H9 (cell line): ENCODE results near the gene AMOTL1. TPM values are rescaled to one million over a fixed set of nuclear protein-coding genes. Genes with fewer than 3 reads are reported as not detected.

ENCODE experiments used
- DNase-seq: peaks from one replicate; pipeline ENCODE4 v3.0.0-alpha.2; 2017
- H2AFZ ChIP-seq: one replicate; pipeline ENCODE4 v1.6.1; 2013; ENCODE audit warnings: mild to moderate bottlenecking, low read length, control low read depth, moderate library complexity
- H2AK5ac ChIP-seq: 2 replicates; pipeline ENCODE4 v1.6.1; 2013; ENCODE audit warnings: low read length, control low read depth, mixed read lengths; ENCODE audit not compliant: insufficient read length
- H2BK120ac ChIP-seq: one replicate; pipeline ENCODE4 v1.6.1; 2013; ENCODE audit warnings: low read depth, mild to moderate bottlenecking, low read length, control low read depth, inconsistent platforms; ENCODE audit not compliant: poor library complexity, severe bottlenecking
- H2BK12ac ChIP-seq: 2 replicates; pipeline ENCODE4 v1.6.1; 2013; ENCODE audit warnings: low read length, control low read depth, mixed read lengths, low read depth; ENCODE audit not compliant: insufficient read length
- H2BK15ac ChIP-seq: 2 replicates; pipeline ENCODE4 v1.6.1; 2013; ENCODE audit warnings: low read depth, low read length, control low read depth
- H2BK20ac ChIP-seq: one replicate; pipeline ENCODE4 v1.6.1; 2013; ENCODE audit warnings: low read depth, mild to moderate bottlenecking, low read length, control low read depth, inconsistent platforms; ENCODE audit not compliant: poor library complexity, severe bottlenecking
- H2BK5ac ChIP-seq: 2 replicates; pipeline ENCODE4 v1.6.1; 2013; ENCODE audit warnings: low read length, control low read depth, mixed read lengths; ENCODE audit not compliant: insufficient read length
- H3K14ac ChIP-seq: 2 replicates; pipeline ENCODE4 v1.6.1; 2013; ENCODE audit warnings: low read length, control low read depth; ENCODE audit not compliant: insufficient read depth
- H3K18ac ChIP-seq: 2 replicates; pipeline ENCODE4 v1.6.1; 2013; ENCODE audit warnings: low read depth, mild to moderate bottlenecking, mixed read lengths, low read length, control low read depth; ENCODE audit not compliant: insufficient read length
- H3K23ac ChIP-seq: 2 replicates; pipeline ENCODE4 v1.6.1; 2013; ENCODE audit warnings: low read length, control low read depth, mixed read lengths, low read depth; ENCODE audit not compliant: insufficient read length
- H3K23me2 ChIP-seq: 2 replicates; pipeline ENCODE4 v1.6.1; 2013; ENCODE audit warnings: low read depth, mild to moderate bottlenecking, mixed read lengths, low read length, control low read depth; ENCODE audit not compliant: insufficient read length, poor library complexity, severe bottlenecking
- H3K27ac ChIP-seq: 2 replicates; pipeline ENCODE4 v1.5.1; 2013; ENCODE audit warnings: low read length, control low read depth, mixed read lengths, low read depth; ENCODE audit not compliant: insufficient read length
- H3K27me3 ChIP-seq: 2 replicates; pipeline ENCODE4 v1.6.1; 2013; ENCODE audit warnings: low read length, control low read depth, inconsistent platforms; ENCODE audit not compliant: insufficient read depth
- H3K4ac ChIP-seq: 2 replicates; pipeline ENCODE4 v1.6.1; 2013; ENCODE audit warnings: low read depth, mild to moderate bottlenecking, control low read depth, inconsistent platforms, low read length, moderate library complexity
- H3K4me1 ChIP-seq: 2 replicates; pipeline ENCODE4 v1.6.1; 2013; ENCODE audit warnings: low read length, control low read depth, inconsistent platforms; ENCODE audit not compliant: insufficient read depth
- H3K4me2 ChIP-seq: 2 replicates; pipeline ENCODE4 v1.6.1; 2013; ENCODE audit warnings: low read length, control low read depth, mixed read lengths; ENCODE audit not compliant: insufficient read length, insufficient read depth
- H3K56ac ChIP-seq: 2 replicates; pipeline ENCODE4 v1.6.1; 2013; ENCODE audit warnings: low read depth, mild to moderate bottlenecking, mixed read lengths, low read length, control low read depth; ENCODE audit not compliant: insufficient read length
- H3K79me1 ChIP-seq: 2 replicates; pipeline ENCODE4 v1.6.1; 2013; ENCODE audit warnings: low read depth, mild to moderate bottlenecking, moderate library complexity, low read length, control low read depth, inconsistent platforms; ENCODE audit not compliant: insufficient read depth, poor library complexity, severe bottlenecking
- H3K79me2 ChIP-seq: 2 replicates; pipeline ENCODE4 v1.6.1; 2013; ENCODE audit warnings: low read length, control low read depth, inconsistent platforms; ENCODE audit not compliant: insufficient read depth
- H3K9ac ChIP-seq: 2 replicates; pipeline ENCODE4 v1.6.1; 2013; ENCODE audit warnings: low read length, control low read depth, mixed read lengths; ENCODE audit not compliant: insufficient read length; ENCODE audit errors: extremely low read depth
- H3K9me3 ChIP-seq: one replicate; pipeline ENCODE4 v1.6.1; 2013; ENCODE audit warnings: low read depth, low read length, inconsistent platforms; ENCODE audit not compliant: control insufficient read depth
- H3T11ph ChIP-seq: one replicate; pipeline ENCODE4 v1.6.1; 2013; ENCODE audit warnings: mild to moderate bottlenecking, low read length, control low read depth, inconsistent platforms
- H4K20me1 ChIP-seq: one replicate; pipeline ENCODE4 v1.6.1; 2013; ENCODE audit not compliant: control insufficient read depth, insufficient read length, insufficient read depth
- H4K5ac ChIP-seq: 2 replicates; pipeline ENCODE4 v1.6.1; 2013; ENCODE audit warnings: low read depth, mild to moderate bottlenecking, mixed read lengths, low read length, control low read depth; ENCODE audit not compliant: insufficient read length
- H4K8ac ChIP-seq: replicated peaks from 2 replicates; pipeline ENCODE4 v1.6.1; 2013; ENCODE audit warnings: low read length, control low read depth, mixed read lengths, low read depth; ENCODE audit not compliant: insufficient read length
- H4K91ac ChIP-seq: 2 replicates; pipeline ENCODE4 v1.6.1; 2013; ENCODE audit warnings: low read depth, mild to moderate bottlenecking, moderate library complexity, mixed read lengths, low read length, control low read depth; ENCODE audit not compliant: insufficient read length
- H3K27ac Mint-ChIP-seq, 3 experiments: 2 replicates in 2 of 3; 3 replicates in 1 of 3; pipeline ENCODE4 v1.8.0; 2020 to 2021; ENCODE audit warnings: mixed read lengths in 3 of 3, mild to moderate bottlenecking in 1 of 3, moderate library complexity in 1 of 3
- H3K27me3 Mint-ChIP-seq: 2 replicates; pipeline ENCODE4 v1.8.0; 2021; ENCODE audit warnings: low read depth, mild to moderate bottlenecking, moderate library complexity, mixed read lengths
- H3K36me3 Mint-ChIP-seq, 3 experiments: 2 replicates in 2 of 3; 3 replicates in 1 of 3; pipeline ENCODE4 v1.8.0; 2020 to 2021; ENCODE audit warnings: low read depth in 3 of 3, mixed read lengths in 3 of 3; ENCODE audit not compliant: insufficient read depth in 1 of 3
- H3K4me1 Mint-ChIP-seq, 2 experiments: 2 replicates each; pipeline ENCODE4 v1.8.0; 2020; ENCODE audit warnings: mixed read lengths in 2 of 2
- H3K4me3 Mint-ChIP-seq, 2 experiments: 2 replicates in 1 of 2; 3 replicates in 1 of 2; pipeline ENCODE4 v1.8.0; 2020 to 2021; ENCODE audit warnings: mild to moderate bottlenecking in 2 of 2, mixed read lengths in 2 of 2, moderate library complexity in 1 of 2
- H3K9me3 Mint-ChIP-seq, 2 experiments: 2 replicates in 1 of 2; 3 replicates in 1 of 2; pipeline ENCODE4 v1.8.0; 2020; ENCODE audit warnings: mild to moderate bottlenecking in 2 of 2, mixed read lengths in 2 of 2, moderate library complexity in 1 of 2
- CTCF ChIP-seq: fragments of 200-600 bp; sonication (generic); conservative IDR thresholded peaks from 3 replicates; pipeline ENCODE4 v1.8.0; 2021; ENCODE audit warnings: antibody characterized with exemption, mild to moderate bottlenecking
- WGBS: extraction: QIAGEN DNeasy Blood & Tissue Kit; methylation state at CpG from one replicate; pipeline ENCODE4 v1.1.7; 2013; ENCODE audit warnings: missing lambda C conversion rate, low lambda C conversion rate, mixed read lengths; ENCODE audit not compliant: insufficient read length; ENCODE audit errors: extremely low coverage; 5-methylcytosine and 5-hydroxymethylcytosine counted together
- total RNA-seq: library from RNA; stranded (reverse); gene quantifications from 2 replicates; pipeline ENCODE4 v1.2.1, GENCODE V29; 2021

The AMOTL1 gene
- total RNA-seq, 1 experiment from 2014 or later, result 18.5 TPM

GRCh38 chr11:94788396-94788795, 20.2 kb downstream of the AMOTL1 start:
- DNase-seq, result no peak
- peaks cover 0 to 2% (median 0%) of the 10 kb centered on the region in 3 experiments; a peak in 2 of 7 replicates for H3K36me3 Mint-ChIP-seq
- Histone ChIP-seq H4K8ac (no peak overlapping the region), H3T11ph (no peak overlapping the region), H3K23me2 (no peaks in the 10 kb centered on the region), H2BK15ac (no peak overlapping the region), H2BK120ac (no peak overlapping the region), H2BK20ac (no peak overlapping the region), H2AFZ (no peak overlapping the region), H3K23ac (no peak overlapping the region), H3K4me1 (no peaks in the 10 kb centered on the region; the same call in none of the 2 replicates), H3K14ac (no peak overlapping the region), H4K20me1 (peaks cover 2% of the 10 kb centered on the region), H3K79me2 (peaks cover 14% of the 10 kb centered on the region; the same call in 1 of the 2 replicates), H3K9me3 (no peaks in the 10 kb centered on the region), H4K91ac (no peak overlapping the region), H3K27me3 (no peaks in the 10 kb centered on the region), H3K56ac (no peak overlapping the region), H3K9ac (no peak overlapping the region), H2BK5ac (no peak overlapping the region), H3K27ac (no peak overlapping the region), H2AK5ac (no peak overlapping the region), H3K4ac (no peak overlapping the region), H2BK12ac (no peak overlapping the region), H3K79me1 (peaks cover 8% of the 10 kb centered on the region), H3K4me2 (no peak overlapping the region), H4K5ac (no peak overlapping the region), H3K18ac (no peak overlapping the region)
- H3K4me3 Mint-ChIP-seq, result no peak overlapping the region
- H3K4me1 Mint-ChIP-seq, result peaks cover 11 to 14% of the 10 kb centered on the region in 2 experiments
- no peaks in the 10 kb centered on the region for H3K9me3 Mint-ChIP-seq
- H3K27ac Mint-ChIP-seq, result no peak overlapping the region; a peak in 1 of 7 replicates
- WGBS, result no CpG with 5 or more reads among the region's 5 CpGs
- no peaks in the 10 kb centered on the region for H3K27me3 Mint-ChIP-seq
- TF ChIP-seq CTCF, result no peak
